SK-N-MC (cell line): Measurements from ENCODE around the gene TRAPPC6A.

Experiments used
- DNase-seq: peaks from one replicate; pipeline ENCODE4 v3.0.0-alpha.2; 2011; ENCODE audit warnings: low read depth, low spot score
- H3K27ac ChIP-seq: fragments of 200-600 bp; sonication (generic); 2 replicates; pipeline ENCODE4 v1.5.1; 2016; ENCODE audit warnings: mixed run types
- H3K36me3 ChIP-seq: fragments of 200-600 bp; sonication (generic); 2 replicates; pipeline ENCODE4 v1.6.1; 2017; ENCODE audit warnings: antibody characterized with exemption, low read length, mixed read lengths; ENCODE audit not compliant: insufficient read depth
- H3K4me3 ChIP-seq: fragments of 200-600 bp; sonication (generic); 2 replicates; pipeline ENCODE4 v1.5.1; 2016
- H3K9ac ChIP-seq: fragments of 200-600 bp; sonication (generic); 2 replicates; pipeline ENCODE4 v1.8.0; 2017; ENCODE audit warnings: mixed run types, mixed read lengths; ENCODE audit not compliant: insufficient read length
- H3K9me3 ChIP-seq: fragments of 200-600 bp; sonication (generic); 2 replicates; pipeline ENCODE4 v1.6.1; 2017; ENCODE audit warnings: low read depth, mild to moderate bottlenecking, antibody characterized with exemption, low read length, moderate library complexity, mixed read lengths
- EZH2 ChIP-seq: fragments of 200-600 bp; sonication (generic); IDR thresholded peaks from one replicate; pipeline ENCODE4 v1.6.1; 2017; ENCODE audit warnings: antibody characterized with exemption
- FOXP2 ChIP-seq: optimal IDR thresholded peaks from 2 replicates; pipeline ENCODE3; 2011; ENCODE audit warnings: mild to moderate bottlenecking, moderate library complexity; ENCODE audit not compliant: insufficient read depth; ENCODE audit errors: extremely low read length, control extremely low read depth
- POLR2AphosphoS5 ChIP-seq: IDR thresholded peaks from 2 replicates; pipeline ENCODE4 v1.6.1; 2012; ENCODE audit warnings: mild to moderate bottlenecking, low read depth, low read length, borderline replicate concordance

Gene TRAPPC6A

DNA sequence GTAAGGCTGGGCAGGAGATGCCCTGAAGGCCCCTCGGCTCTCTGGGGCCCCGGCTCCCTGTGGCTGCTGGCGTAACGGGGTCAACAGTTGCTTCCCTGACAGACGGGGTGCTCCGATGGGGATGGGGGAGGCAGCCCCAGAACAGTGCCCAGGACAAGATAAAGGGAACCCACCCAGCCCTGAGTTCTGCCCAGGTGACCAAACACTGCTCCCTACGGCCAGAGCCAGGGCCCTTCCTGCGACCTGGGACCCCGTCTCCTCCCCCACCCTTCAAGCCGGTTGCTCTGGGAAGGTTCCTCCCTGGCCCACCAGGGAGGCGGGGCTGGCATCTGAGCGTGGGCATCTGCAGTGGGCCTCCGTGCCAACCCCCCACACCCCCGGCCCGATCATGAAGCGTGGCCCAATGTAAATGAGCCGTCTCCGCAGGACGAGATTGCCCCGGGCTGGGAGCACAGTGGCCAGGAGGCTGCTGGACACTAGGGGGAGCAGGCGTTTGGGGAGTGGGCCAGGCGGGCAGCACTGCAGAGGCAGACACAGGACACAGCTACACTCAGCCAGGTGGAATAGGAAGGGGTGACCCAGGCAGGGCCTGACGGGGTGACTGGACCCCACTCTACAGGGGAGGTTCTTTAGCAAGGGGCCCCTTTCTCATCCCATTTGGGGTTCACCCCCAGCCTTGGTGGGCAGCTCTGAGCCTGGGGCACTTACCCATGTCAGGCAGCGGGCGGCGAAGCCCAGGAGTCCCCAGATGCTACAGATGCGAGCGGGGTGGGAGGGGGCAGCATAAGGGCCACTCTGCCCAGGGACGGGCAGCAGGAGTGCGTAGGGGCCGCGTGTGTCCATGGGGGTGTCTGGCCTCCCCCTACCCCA, 16.1 kb downstream of the TRAPPC6A start:
- Histone ChIP-seq H3K27ac (no peak overlapping the region), H3K9ac (no peak overlapping the region), H3K36me3 (no peaks in the 10 kb centered on the region), H3K9me3 (no peaks in the 10 kb centered on the region), H3K4me3 (no peak overlapping the region)
- TF ChIP-seq FOXP2 (no peak), POLR2AphosphoS5 (no peak), EZH2 (no peak)
- no peak for DNase-seq

- no peak within 1 kb of the TSS for H3K27ac ChIP-seq
- H3K36me3 ChIP-seq = no peaks in the 10 kb centered on the region
- DNase-seq = no peak
- H3K9me3 ChIP-seq = no peaks in the 10 kb centered on the region
- H3K4me3 ChIP-seq = no peak within 1 kb of the TSS
- no peak for TF ChIP-seq EZH2
- no peak for TF ChIP-seq FOXP2
- TF ChIP-seq POLR2AphosphoS5 = no peak
- no peak within 1 kb of the TSS for H3K9ac ChIP-seq
These were observed 16.9 kb downstream of the TRAPPC6A start, which contains the start of gene NKPD1 for GRCh38 chr19:45160870-45161737. Gene NKPD1 (minus strand): TSS chr19:45160982. CDS start chr19:45160150, 832 bp downstream.

GRCh38 chr19:45159971-45160324, 18.1 kb downstream of the TRAPPC6A start:
- no peak for TF ChIP-seq EZH2
- no peak for TF ChIP-seq FOXP2
- no peak for DNase-seq
- H3K9ac ChIP-seq = no peak overlapping the region
- H3K36me3 ChIP-seq = no peaks in the 10 kb centered on the region
- H3K27ac ChIP-seq = no peak overlapping the region
- H3K4me3 ChIP-seq = no peak overlapping the region
- H3K9me3 ChIP-seq = no peaks in the 10 kb centered on the region

DNA sequence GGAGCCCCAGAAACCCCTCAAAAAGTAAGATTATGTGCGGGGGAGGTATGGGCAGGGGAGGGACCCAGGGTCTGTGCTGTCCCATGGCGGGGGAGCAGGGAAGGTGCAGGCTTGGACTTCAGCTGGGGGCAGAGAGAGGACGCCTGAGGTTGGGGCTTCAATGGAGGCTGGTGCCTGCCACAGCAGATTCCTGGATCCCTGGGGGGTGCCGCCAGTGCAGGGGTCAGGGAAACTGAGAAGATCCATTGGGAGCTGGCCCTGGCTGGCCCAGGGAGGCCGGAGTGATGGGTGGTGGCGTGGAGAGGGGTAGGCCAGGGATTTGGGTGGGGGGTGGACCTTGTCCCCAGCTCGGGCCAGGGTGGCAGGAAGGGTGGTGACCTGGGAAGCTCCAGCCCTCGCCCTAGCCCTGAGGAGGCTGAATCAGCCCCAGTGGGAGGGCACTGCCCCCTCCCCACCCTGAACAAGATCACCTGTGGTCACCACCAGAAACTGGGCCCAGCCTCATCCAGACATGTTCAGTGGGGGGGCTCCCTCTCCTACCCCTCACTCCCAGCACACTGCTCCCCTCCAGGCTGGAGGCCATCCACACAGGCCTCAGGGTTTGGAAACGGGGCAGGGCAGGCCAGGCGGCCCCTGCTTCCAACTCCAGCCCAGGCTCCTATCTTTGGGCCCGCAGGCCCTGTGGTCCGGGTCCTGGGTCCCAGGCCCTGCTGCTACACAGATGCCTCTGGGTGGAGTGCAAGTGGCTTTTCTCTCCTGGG, 18.6 kb downstream of the TRAPPC6A start:
- Histone ChIP-seq H3K36me3 (no peaks in the 10 kb centered on the region), H3K9ac (no peak overlapping the region), H3K4me3 (no peak overlapping the region)

GRCh38 chr19:45158503-45159209, 19.4 kb downstream of the TRAPPC6A start:
- H3K4me3 ChIP-seq = no peak overlapping the region
- no peak overlapping the region for H3K27ac ChIP-seq
- no peaks in the 10 kb centered on the region for H3K36me3 ChIP-seq
- no peaks in the 10 kb centered on the region for H3K9me3 ChIP-seq
- H3K9ac ChIP-seq = no peak overlapping the region
- no peak for DNase-seq
- TF ChIP-seq FOXP2 = no peak
- no peak for TF ChIP-seq EZH2
- no peak for TF ChIP-seq POLR2AphosphoS5

More for the DNA sequence above, 18.6 kb downstream of the TRAPPC6A start:
- DNase-seq = no peak
- no peaks in the 10 kb centered on the region for H3K9me3 ChIP-seq
- TF ChIP-seq FOXP2 (no peak), EZH2 (no peak), POLR2AphosphoS5 (no peak)
- H3K27ac ChIP-seq = no peak overlapping the region

DNA sequence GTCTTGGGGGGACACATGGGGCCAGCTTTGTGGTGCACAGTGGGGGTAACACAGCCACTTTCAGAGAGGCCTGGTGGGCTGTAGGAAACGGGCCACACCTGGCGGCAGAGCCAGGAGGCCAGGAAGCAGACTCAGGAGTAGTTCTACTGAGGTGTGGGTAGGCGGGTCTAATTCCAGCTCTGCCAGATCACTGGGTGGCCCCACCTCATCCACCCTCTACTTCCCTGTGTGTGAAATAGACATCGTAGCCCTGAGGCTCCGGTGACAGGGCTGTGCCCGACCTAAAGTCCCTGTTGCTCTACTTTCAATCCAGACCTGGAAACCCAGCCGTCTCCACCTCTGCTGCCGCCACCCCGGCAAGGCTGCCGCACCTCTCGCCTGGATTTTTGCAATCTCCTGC, 21.3 kb downstream of the TRAPPC6A start:
- H3K27ac ChIP-seq = no peak overlapping the region
- TF ChIP-seq POLR2AphosphoS5 (no peak), EZH2 (no peak), FOXP2 (no peak)
- H3K9me3 ChIP-seq = no peaks in the 10 kb centered on the region
- no peak for DNase-seq
- no peak overlapping the region for H3K9ac ChIP-seq
- H3K4me3 ChIP-seq = no peak overlapping the region
- no peaks in the 10 kb centered on the region for H3K36me3 ChIP-seq

DNA sequence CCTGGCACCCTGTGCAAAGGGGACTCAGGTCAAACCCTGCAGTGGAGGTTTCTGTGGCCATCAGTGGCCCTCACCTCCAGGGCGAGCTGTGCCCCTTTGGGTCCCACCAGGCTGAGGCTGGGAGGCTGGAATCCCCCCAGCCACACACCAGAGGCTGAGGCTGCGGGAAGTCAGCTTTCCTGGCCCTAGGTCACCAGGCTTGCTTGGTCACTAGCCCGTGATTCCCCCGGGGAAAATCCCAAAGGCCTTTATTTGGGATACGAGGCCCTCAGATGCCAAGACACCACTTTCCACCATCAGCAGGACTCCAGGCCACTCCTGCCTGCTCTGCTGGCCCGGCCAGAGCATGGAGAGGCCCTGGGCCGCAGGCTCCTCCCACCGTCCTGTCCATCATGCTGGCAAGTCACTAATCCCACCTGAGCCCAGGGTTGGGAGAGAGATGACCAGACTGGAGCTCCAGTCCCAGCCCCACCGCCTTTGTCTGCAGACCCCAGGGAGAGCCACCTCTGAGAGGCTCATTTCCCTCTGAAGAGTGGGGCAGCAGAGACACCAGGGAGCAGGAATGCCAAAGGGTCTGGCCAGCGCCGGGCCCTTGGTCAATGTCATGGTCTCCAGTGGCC, 21.9 kb downstream of the TRAPPC6A start:
- H3K27ac ChIP-seq = no peak overlapping the region
- H3K9ac ChIP-seq = no peak overlapping the region
- TF ChIP-seq FOXP2 (no peak), EZH2 (no peak), POLR2AphosphoS5 (no peak)

DNA sequence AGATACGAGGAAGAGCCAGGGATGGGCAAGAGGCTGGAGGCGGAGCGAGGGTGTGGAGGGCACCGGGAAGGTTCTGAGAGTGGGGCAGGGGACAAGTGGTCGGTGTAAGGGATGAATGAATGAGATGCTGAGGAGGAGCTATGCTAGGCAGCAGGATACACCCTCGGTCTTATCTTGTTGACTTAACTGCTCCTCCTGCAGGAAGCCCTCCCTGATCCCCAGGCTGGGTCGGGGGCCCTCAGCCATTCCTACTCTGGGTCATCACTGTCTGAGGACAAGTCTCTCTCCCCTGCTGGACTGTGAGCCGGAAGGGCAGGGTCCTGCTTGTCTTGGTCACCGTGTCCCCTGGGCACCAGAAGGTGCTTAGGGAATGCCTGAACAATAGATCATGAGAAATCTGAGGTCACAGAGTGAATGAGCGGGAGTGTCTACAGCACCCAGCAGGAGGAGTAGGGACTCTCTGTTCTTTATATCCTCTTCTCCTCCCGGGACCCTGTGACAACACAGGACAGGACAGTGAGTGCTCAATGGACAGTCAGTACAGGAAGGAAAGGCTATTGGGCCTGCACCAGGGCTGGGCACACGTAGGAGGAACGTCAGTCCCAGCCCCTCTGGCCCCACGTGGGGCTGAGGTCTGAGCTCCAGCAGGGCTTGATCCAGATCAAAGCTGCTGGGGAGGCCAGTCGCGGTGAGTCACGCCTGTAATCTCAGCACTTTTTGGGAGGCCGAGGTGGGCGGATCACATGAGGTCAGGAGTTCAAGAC, 23.8 kb downstream of the TRAPPC6A start:
- DNase-seq = no peak
- Histone ChIP-seq H3K36me3 (no peaks in the 10 kb centered on the region), H3K9ac (no peak overlapping the region), H3K9me3 (no peaks in the 10 kb centered on the region), H3K27ac (no peak overlapping the region), H3K4me3 (peak overlapping the region; percentile 75)
- no peak for TF ChIP-seq POLR2AphosphoS5
- TF ChIP-seq FOXP2 = no peak

More for the DNA sequence above, 21.9 kb downstream of the TRAPPC6A start:
- Histone ChIP-seq H3K36me3 (no peaks in the 10 kb centered on the region), H3K9me3 (no peaks in the 10 kb centered on the region), H3K4me3 (no peak overlapping the region)
- DNase-seq = no peak
